Fibroblast of lung (primary cell): ENCODE results near the gene ZNF580. TPM values are rescaled to one million over a fixed set of nuclear protein-coding genes. Genes with fewer than 3 reads are reported as not detected.

Source experiments
- DNase-seq, 2 donors: peaks; one replicate each; pipeline versions ENCODE4 v3.0.0 to v3.0.0-alpha.2; 2010; ENCODE audit warnings: low read depth in 2 of 2
- H2AFZ ChIP-seq: 2 replicates; pipeline ENCODE4 v1.5.1; 2012; ENCODE audit warnings: low read length, control low read depth, inconsistent platforms
- H3K27ac ChIP-seq: 2 replicates; pipeline ENCODE4 v1.5.1; 2011; ENCODE audit warnings: low read length, control low read depth; ENCODE audit not compliant: insufficient read depth
- H3K27me3 ChIP-seq: 2 replicates; pipeline ENCODE4 v1.5.1; 2011; ENCODE audit warnings: mild to moderate bottlenecking, low read length; ENCODE audit not compliant: control insufficient read depth, insufficient read depth
- H3K36me3 ChIP-seq: 2 replicates; pipeline ENCODE4 v1.5.1; 2011; ENCODE audit warnings: low read length; ENCODE audit not compliant: control insufficient read depth, insufficient read depth
- H3K4me1 ChIP-seq: 2 replicates; pipeline ENCODE4 v1.5.1; 2011; ENCODE audit warnings: low read length; ENCODE audit not compliant: control insufficient read depth, insufficient read depth; ENCODE audit errors: extremely low read depth
- H3K4me2 ChIP-seq: 2 replicates; pipeline ENCODE4 v1.5.1; 2011; ENCODE audit warnings: low read length, control low read depth; ENCODE audit not compliant: insufficient read depth; ENCODE audit errors: extremely low read depth
- H3K4me3 ChIP-seq, 4 experiments: fragments of 200-600 bp in 1 of 4; sonication (generic) in 1 of 4; replicated peaks in 1 of 4; 2 replicates each; pipeline ENCODE4 v1.5.1; 2011 to 2016; ENCODE audit warnings: low read length in 4 of 4, low read depth in 3 of 4, mild to moderate bottlenecking in 3 of 4, control low read depth in 2 of 4, inconsistent platforms in 1 of 4, mixed read lengths in 1 of 4; ENCODE audit not compliant: insufficient read depth in 1 of 4; ENCODE audit errors: control extremely low read depth in 1 of 4
- H3K79me2 ChIP-seq: 2 replicates; pipeline ENCODE4 v1.5.1; 2012; ENCODE audit warnings: mild to moderate bottlenecking, low read length, inconsistent platforms; ENCODE audit not compliant: control insufficient read depth, insufficient read depth
- H3K9ac ChIP-seq: 2 replicates; pipeline ENCODE4 v1.5.1; 2011; ENCODE audit warnings: mild to moderate bottlenecking, low read length, control low read depth; ENCODE audit not compliant: insufficient read depth
- H3K9me3 ChIP-seq: 2 replicates; pipeline ENCODE4 v1.5.1; 2012; ENCODE audit warnings: low read depth, low read length; ENCODE audit not compliant: control insufficient read depth, insufficient read depth
- H4K20me1 ChIP-seq: 2 replicates; pipeline ENCODE4 v1.5.1; 2011; ENCODE audit warnings: low read length; ENCODE audit not compliant: control insufficient read depth, insufficient read depth; ENCODE audit errors: extremely low read depth
- CTCF ChIP-seq, 2 donors: IDR thresholded peaks in 1 of 2; conservative IDR thresholded peaks in 1 of 2; 1 replicate in 1 of 2; 2 replicates in 1 of 2; pipeline ENCODE4 v1.5.1; 2011 to 2012; ENCODE audit warnings: low read length in 2 of 2, control low read depth in 1 of 2, inconsistent platforms in 1 of 2, low read depth in 1 of 2, mild to moderate bottlenecking in 1 of 2
- EZH2 ChIP-seq: IDR thresholded peaks from 2 replicates; pipeline ENCODE4 v1.5.1; 2012; ENCODE audit warnings: low read length, control low read depth, mild to moderate bottlenecking; ENCODE audit errors: missing control alignments
- polyA plus RNA-seq, 2 donors: library from polyadenylated mRNA; depleted of rRNA in 1 of 2; stranded (reverse) in 1 of 2; unstranded in 1 of 2; fragments of >200 nt; gene quantifications; 2 replicates each; pipeline ENCODE4 v1.2.1, GENCODE V29; 2011 to 2012; ENCODE audit warnings: missing spikeins in 1 of 2
- total RNA-seq: library from RNA; depleted of rRNA; stranded (reverse); fragments of >200 nt; gene quantifications from 2 replicates; pipeline ENCODE4 v1.2.1, GENCODE V29; 2014

The ZNF580 gene
- total and polyA plus RNA-seq, 2 donors (not counting 1 experiment from before 2014, with no cell fraction given), result 4.1 to 7.2 TPM

DNA sequence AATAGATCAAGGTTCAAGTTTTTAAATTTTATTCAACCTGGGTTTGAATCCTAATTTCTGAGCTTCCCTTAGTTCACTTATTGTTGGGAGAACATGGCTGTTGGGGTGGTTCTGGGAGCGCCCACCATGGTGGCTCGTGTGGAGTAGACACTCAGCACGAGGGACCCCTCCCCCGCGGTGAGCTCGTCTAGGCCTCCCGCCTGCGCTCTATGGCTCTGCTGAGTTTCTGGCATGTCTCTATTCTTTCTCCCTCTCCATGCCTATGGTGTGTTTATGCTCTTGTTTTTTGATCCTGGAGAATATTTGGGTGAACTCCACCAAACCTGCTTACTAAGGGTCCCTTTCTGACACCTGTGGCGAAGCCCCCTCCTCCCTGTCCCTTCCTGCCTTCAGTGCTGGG is 32.7 kb downstream of the ZNF580 start:
- no peaks in the 10 kb centered on the region for H3K27me3 ChIP-seq
- peaks cover 80% of the 10 kb centered on the region for H3K79me2 ChIP-seq
- peak overlapping the region; percentile 32 for H3K27ac ChIP-seq
- H3K4me3 ChIP-seq, result no peak overlapping the region
- peaks cover 4% of the 10 kb centered on the region for H4K20me1 ChIP-seq
- H2AFZ ChIP-seq, result no peak overlapping the region
- H3K9me3 ChIP-seq, result no peaks in the 10 kb centered on the region
- no peak overlapping the region for H3K9ac ChIP-seq
- peaks cover 6% of the 10 kb centered on the region for H3K4me1 ChIP-seq
- no peak for TF ChIP-seq CTCF (conservative IDR thresholded peaks at IDR 0.05 in 1 of 2, IDR thresholded peaks at IDR 0.05 in 1 of 2; ENCODE audit: low read depth in 1 of 2, low read length in 2 of 2)
- no peak for TF ChIP-seq EZH2
- peaks cover 26% of the 10 kb centered on the region for H3K36me3 ChIP-seq
- H3K4me2 ChIP-seq, result no peak overlapping the region
- DNase-seq, result no peak

DNA sequence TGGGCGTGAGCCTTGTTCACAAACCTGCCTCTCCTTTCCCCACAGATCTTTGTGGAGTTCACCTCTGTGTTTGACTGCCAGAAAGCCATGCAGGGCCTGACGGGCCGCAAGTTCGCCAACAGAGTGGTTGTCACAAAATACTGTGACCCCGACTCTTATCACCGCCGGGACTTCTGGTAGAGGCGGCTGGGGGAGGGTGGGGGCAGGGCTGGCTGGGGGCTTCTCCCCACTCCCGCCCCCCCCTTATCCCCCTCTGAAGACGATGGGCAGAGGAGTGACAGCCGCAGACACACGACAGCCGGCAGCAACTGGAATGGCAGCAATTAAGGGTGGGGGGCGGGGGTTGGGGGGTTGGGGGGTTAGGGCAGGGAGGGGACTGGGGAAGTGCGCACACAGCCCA is 33.1 kb downstream of the ZNF580 start:
- H3K4me1 ChIP-seq, result peaks cover 6% of the 10 kb centered on the region
- no peaks in the 10 kb centered on the region for H3K27me3 ChIP-seq
- H3K4me3 ChIP-seq, result no peak overlapping the region
- peak overlapping the region; percentile 76 for H3K27ac ChIP-seq
- no peak overlapping the region for H2AFZ ChIP-seq
- TF ChIP-seq EZH2 (no peak), CTCF (conservative IDR thresholded peaks at IDR 0.05 in 1 of 2, IDR thresholded peaks at IDR 0.05 in 1 of 2; ENCODE audit: low read depth in 1 of 2, low read length in 2 of 2) (no peak)
- peaks cover 24% of the 10 kb centered on the region for H3K36me3 ChIP-seq
- peaks cover 4% of the 10 kb centered on the region for H4K20me1 ChIP-seq
- no peak for DNase-seq
- no peaks in the 10 kb centered on the region for H3K9me3 ChIP-seq
- no peak overlapping the region for H3K9ac ChIP-seq
- no peak overlapping the region for H3K4me2 ChIP-seq
- peaks cover 79% of the 10 kb centered on the region for H3K79me2 ChIP-seq

- Histone ChIP-seq H3K36me3 (peaks cover 23% of the 10 kb centered on the region), H3K4me3 (peak overlapping the region; percentile 38 to 86 (median 50)), H3K9ac (peak overlapping the region; percentile 69), H3K27ac (peak overlapping the region; percentile 76), H3K27me3 (no peaks in the 10 kb centered on the region), H3K4me2 (peak overlapping the region; percentile 78), H4K20me1 (peaks cover 4% of the 10 kb centered on the region), H2AFZ (no peak overlapping the region), H3K4me1 (peaks cover 8% of the 10 kb centered on the region), H3K9me3 (no peaks in the 10 kb centered on the region), H3K79me2 (peaks cover 79% of the 10 kb centered on the region)
- TF ChIP-seq EZH2, result no peak
- no peak for TF ChIP-seq CTCF (conservative IDR thresholded peaks at IDR 0.05 in 1 of 2, IDR thresholded peaks at IDR 0.05 in 1 of 2; ENCODE audit: low read depth in 1 of 2, low read length in 2 of 2)
- no peak for DNase-seq
Observed at GRCh38 chr19:55674459-55674840, 33.6 kb downstream of the ZNF580 start.
